ENCODE measurements around the gene TXNRD2. TPM values are rescaled to one million over a fixed set of nuclear protein-coding genes. Genes with fewer than 3 reads are reported as not detected.

The TXNRD2 gene
- total RNA-seq, 4 donors from 2014 or later, result 34.8 to 40.6 (median 37.8) TPM

- no peak for DNase-seq (ENCODE audit: low spot score in 2 of 2)
- H3K27ac ChIP-seq, result peak overlapping the region in 3 of 4 donors; percentile 1 to 93 (median 71)
- no peak overlapping the region for H3K4me3 ChIP-seq
- WGBS, 2 donors, result 63 to 68% methylated on average over 15 of the region's 18 CpGs
- peaks cover 0 to 97% (median 42%) of the 10 kb centered on the region in 4 donors for H3K4me1 ChIP-seq
- no peaks in the 10 kb centered on the region for H3K27me3 ChIP-seq
- H3K9me3 ChIP-seq, result no peaks in the 10 kb centered on the region
- H3K36me3 ChIP-seq, result no peaks in the 10 kb centered on the region
- no peak for TF ChIP-seq CTCF (IDR thresholded peaks at IDR 0.05)
- TF ChIP-seq EP300 (IDR thresholded peaks at IDR 0.05), result no peak
- TF ChIP-seq POLR2A (IDR thresholded peaks at IDR 0.05), result no peak
These were observed 47.5 kb upstream of the TXNRD2 start for GRCh38 chr22:19988965-19989724.

- TF ChIP-seq CTCF (IDR thresholded peaks at IDR 0.05), result no peak
- TF ChIP-seq EP300 (IDR thresholded peaks at IDR 0.05), result no peak
- no peak for TF ChIP-seq POLR2A (IDR thresholded peaks at IDR 0.05)
- Histone ChIP-seq H3K4me1 (peaks cover 0 to 97% (median 44%) of the 10 kb centered on the region in 4 donors), H3K27me3 (no peaks in the 10 kb centered on the region), H3K4me3 (no peak overlapping the region), H3K36me3 (no peaks in the 10 kb centered on the region), H3K9me3 (no peaks in the 10 kb centered on the region), H3K27ac (peak overlapping the region in 2 of 4 donors; percentile 71 to 93)
- DNase-seq (ENCODE audit: low spot score in 2 of 2), result no peak
- 82 to 94% methylated on average over 9 of the region's 9 CpGs for WGBS, 2 donors
These were observed 46.8 kb upstream of the TXNRD2 start for GRCh38 chr22:19988331-19988808.

- 66 to 72% methylated on average over 8 to 17 of the region's 24 CpGs for WGBS, 2 donors
- TF ChIP-seq EP300 (IDR thresholded peaks at IDR 0.05) (no peak), POLR2A (IDR thresholded peaks at IDR 0.05) (no peak), CTCF (IDR thresholded peaks at IDR 0.05) (no peak)
- H3K36me3 ChIP-seq, result no peaks in the 10 kb centered on the region
- H3K9me3 ChIP-seq, result no peaks in the 10 kb centered on the region
- DNase-seq (ENCODE audit: low spot score in 2 of 2), result no peak
- peak overlapping the region; percentile 77 to 93 (median 85) for H3K27ac ChIP-seq
- H3K4me3 ChIP-seq, result peak overlapping the region in 1 of 4 donors; percentile 84
- peaks cover 0 to 97% (median 41%) of the 10 kb centered on the region in 4 donors for H3K4me1 ChIP-seq
- no peaks in the 10 kb centered on the region for H3K27me3 ChIP-seq
These were observed 46.0 kb upstream of the TXNRD2 start for GRCh38 chr22:19987394-19988306.

- WGBS, 2 donors, result 1% methylated on average over 15 to 45 of the region's 76 CpGs
- Histone ChIP-seq H3K27me3 (no peaks in the 10 kb centered on the region), H3K4me3 (peak overlapping the region; percentile 71 to 84 (median 80)), H3K27ac (peak overlapping the region; percentile 77 to 93 (median 85)), H3K4me1 (peaks cover 0 to 90% (median 31%) of the 10 kb centered on the region in 4 donors), H3K9me3 (no peaks in the 10 kb centered on the region), H3K36me3 (peaks cover 0 to 8% (median 0%) of the 10 kb centered on the region in 3 donors)
- TF ChIP-seq EP300 (IDR thresholded peaks at IDR 0.05) (peak in 1 of 2 donors; percentile 58), POLR2A (IDR thresholded peaks at IDR 0.05) (peak in 1 of 2 donors; percentile 64), CTCF (IDR thresholded peaks at IDR 0.05) (no peak)
- peak; percentile 59 to 62 for DNase-seq (ENCODE audit: low spot score in 2 of 2)
These were observed 45.1 kb upstream of the TXNRD2 start for GRCh38 chr22:19986410-19987341.

Data from tibial nerve (tissue), 4 donors.